Adipose tissue (tissue), 3 donors: ENCODE results near the gene PKP1. TPM values are rescaled to one million over a fixed set of nuclear protein-coding genes. Genes with fewer than 3 reads are reported as not detected.

ENCODE experiments used
- H3K27ac ChIP-seq: one replicate; pipeline ENCODE4 v1.5.1; 2013; ENCODE audit warnings: low read depth, low read length
- WGBS, 3 donors: extraction: QIAGEN DNeasy Blood & Tissue Kit; methylation state at CpG; one replicate each; pipeline ENCODE4 v1.1.7; 2013; 5-methylcytosine and 5-hydroxymethylcytosine counted together
- polyA plus RNA-seq, 3 donors: library from polyadenylated mRNA; stranded (reverse); fragments of 200-250 nt; gene quantifications; one replicate each; pipeline ENCODE4 v1.2.3, GENCODE V29; 2013
- donor health status: healthy with polysubstance abuse.
- donor health status: Bipolar disorder and iron deficiency.
- donor health status: healthy.

Gene PKP1
- polyA plus RNA-seq, 3 donors: 0.64 to 6.5 (median 6.2) TPM

DNA sequence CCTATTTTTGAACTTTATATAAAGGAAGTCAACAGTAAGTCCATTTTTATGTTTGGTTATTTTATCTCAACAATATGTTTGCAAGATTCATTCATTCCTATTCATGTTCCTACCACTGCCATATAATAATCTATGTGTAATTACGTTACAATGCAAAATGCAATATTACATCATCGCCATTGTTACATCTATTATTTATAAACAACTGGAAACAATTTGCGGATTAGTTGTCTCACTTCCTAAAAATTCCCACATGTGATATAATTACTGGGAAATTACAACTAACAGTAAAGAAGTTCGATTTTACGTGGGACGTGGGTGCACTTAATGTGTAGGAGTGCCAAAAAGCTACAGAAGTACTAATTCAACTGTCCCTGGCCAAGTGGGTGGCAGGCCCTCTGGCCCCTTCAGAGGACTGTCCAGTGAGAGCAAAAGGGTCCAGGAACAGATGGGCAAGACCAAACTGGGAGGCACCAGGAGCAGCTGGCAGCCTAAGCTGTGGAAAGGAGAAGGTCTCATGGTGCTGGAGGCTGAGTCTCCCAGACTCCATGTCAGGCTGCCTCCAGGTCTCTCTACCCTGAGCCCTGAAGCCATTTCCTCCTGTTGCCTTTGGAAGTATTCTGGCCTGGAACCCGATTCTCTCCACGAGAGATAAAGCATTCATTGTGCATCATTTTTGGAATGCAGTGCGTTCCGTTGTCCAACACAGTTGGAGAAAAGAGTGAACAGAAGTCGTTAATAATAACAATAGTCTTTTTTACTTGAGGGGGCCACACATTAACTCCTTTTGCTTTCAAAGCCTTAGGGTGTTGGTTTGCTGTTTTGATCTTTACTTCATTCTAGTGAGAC is 51.2 kb downstream of the PKP1 start:
- H3K27ac ChIP-seq: no peak overlapping the region
- 61 to 72% (median 65%) methylated on average over 11 of the region's 11 CpGs for WGBS, 3 donors

DNA sequence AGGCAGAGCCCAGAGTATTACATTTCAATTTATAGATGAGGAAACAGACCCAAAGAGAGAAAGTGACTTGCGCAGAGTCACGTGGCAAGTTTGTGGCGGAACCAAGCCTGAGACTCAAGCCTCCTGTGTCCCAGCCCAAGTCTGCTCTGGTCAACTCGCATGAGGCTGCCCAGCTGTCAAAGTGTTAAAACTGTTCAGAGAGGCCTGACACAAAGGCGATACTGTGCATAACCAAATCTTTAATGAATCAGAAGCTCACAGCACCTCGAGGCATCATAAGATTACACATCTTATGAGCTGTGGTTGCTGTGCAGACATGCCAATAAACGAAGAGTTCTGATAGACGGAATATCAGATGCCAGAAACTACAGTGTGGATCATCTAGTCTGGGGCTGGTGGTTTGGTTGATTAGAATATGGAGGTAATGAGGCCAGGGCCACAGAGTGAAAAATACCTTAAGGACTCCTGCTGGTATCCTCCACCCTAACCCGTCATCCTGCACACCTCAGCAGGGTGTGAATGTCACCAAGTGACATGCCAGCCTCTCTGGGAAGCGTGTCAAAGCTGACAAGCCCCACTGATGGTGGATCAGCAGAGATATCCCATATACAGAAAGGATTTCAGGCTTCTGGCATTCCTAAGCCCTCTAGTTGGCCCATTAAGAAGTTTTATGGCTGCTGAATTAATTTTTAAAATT is 52.0 kb downstream of the PKP1 start:
- no peak overlapping the region for H3K27ac ChIP-seq
- WGBS, 3 donors: 80 to 92% (median 90%) methylated on average over 10 of the region's 10 CpGs

DNA sequence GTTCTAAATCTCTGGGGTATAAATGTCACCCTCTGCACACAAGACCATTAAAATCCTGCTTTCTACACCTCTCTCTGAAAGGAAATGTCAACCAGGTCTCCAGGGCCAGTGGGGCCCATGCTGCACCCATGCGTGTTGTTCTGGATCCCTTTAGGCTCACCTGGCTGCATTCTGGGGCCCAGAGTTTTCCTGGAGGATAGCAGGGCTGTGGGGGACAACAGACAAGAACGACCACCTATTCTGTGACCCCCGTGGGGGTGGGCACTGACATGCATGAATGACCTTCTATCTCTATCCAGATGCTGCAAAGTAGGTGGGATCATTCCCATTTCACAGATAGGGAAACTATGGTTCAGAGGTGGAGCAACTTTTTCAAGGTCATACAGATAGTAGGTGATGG is 52.6 kb downstream of the PKP1 start:
- 70 to 83% (median 76%) methylated on average over 3 of the region's 3 CpGs for WGBS, 3 donors
- no peak overlapping the region for H3K27ac ChIP-seq

DNA sequence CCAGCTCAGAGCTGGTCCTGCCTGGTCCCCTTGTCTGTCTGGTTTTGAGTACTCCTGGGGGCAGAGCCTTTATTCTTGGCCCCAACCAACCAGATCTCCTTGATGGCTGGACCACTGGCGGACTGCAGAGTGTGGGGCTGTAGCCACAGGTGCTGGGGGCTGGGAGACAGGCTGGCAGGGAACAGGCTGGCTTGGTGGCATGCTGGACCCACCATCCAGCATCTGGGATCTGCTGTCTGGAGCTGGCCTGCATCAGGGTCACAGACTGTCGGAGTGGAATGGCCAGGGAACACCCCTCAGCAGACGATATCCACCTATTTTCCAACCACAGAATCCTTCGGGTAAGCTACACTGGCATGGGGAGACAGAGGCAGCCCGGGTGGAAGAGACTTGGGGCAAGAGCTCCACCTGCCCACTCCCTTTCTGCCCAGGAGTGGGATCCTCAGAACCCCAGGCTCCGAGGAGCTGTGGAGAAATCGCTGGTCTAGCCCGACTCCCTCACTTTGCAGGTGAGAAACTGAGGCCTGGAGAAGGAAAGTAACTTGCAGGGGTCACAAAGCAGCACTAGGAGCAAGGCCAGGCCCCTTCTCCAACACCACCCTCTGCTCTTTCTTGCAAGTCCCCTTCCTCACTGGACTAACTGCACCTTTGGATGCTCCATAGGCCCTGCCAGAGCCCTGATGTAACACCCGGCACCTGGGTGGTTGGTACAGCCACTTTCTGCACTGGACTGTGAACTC is 53.6 kb downstream of the PKP1 start:
- no peak overlapping the region for H3K27ac ChIP-seq
- WGBS, 3 donors: 90 to 96% (median 95%) methylated on average over 9 of the region's 9 CpGs

DNA sequence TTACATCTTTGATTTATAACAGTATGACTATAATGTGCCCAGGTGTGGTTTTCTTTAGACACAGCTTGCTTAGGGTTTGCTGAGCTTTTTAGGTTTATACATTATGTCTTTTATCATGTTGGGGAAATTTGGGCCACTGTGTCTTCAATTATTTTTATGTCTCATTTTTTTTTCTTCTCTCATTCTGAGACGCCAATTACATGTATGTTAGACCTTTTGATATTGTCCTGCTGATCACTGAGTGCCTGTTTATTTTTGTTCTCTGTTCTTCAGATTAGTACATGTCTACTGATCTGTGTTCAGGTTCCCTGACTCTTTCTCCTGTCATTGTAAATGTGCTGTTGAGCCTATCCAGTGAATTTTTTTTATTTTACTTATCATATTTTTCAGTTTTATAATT is 58.1 kb downstream of the PKP1 start:
- no peak overlapping the region for H3K27ac ChIP-seq
- WGBS, 3 donors: 73 to 91% (median 83%) methylated on average over 1 of the region's 1 CpG

DNA sequence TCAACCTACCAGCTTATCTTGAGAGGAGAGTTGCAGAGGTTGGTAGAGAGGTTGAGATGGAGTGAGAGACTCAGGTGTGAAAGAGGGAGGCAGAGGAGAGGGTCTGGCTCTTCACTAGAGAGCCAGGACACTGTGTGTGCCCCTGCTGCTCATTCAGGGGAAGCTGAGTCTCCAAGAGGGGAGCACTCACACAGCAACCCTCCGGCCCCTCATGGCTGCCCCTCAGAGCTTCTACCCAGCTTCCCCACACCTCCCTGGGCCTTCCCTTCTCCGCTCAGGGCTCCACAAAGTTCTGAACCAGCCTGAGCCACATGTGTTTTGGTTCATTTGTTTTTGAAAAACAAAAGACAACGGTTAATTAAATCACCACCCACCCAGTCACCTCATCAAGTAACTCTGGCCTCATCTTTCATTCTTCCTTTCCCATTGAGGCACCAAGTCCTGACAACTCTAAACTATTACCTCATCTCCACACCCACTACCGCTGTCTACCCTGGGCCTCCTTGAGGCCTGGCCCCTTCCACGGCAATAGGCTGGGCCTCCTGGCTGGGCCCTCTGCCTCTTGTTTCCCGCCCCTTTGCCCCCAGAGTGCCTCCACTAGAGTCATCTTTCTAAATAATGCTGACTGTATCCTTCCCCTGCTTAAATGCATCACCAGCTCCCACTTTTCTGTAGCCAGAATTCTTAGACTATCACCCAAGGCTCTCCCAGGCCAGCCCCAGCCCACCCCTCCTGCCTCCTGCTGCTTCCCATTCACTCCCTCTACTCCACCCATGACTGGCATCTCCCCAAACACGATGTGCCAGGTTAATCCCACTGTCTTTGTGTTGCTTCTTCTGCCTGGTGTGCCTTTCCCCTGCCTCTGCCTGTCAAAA is 61.1 kb downstream of the PKP1 start:
- 78 to 83% (median 79%) methylated on average over 7 of the region's 7 CpGs for WGBS, 3 donors

DNA sequence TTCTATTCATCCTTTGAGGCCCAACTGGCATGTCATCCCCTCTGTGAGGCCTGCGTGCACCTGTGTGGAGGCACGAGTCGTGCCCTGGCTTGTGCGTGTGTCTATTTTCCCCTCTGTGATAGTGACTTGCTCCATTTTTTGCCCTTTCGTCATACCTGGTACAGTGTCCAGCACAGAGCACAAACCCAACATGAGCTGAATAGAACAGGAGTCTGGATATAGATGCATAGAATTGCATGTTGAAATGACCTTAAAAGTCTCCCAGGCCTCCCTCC is 61.7 kb downstream of the PKP1 start:
- 91 to 99% (median 92%) methylated on average over 5 of the region's 5 CpGs for WGBS, 3 donors
- H3K27ac ChIP-seq: no peak overlapping the region

More for the DNA sequence above, 61.1 kb downstream of the PKP1 start:
- H3K27ac ChIP-seq: no peak overlapping the region

DNA sequence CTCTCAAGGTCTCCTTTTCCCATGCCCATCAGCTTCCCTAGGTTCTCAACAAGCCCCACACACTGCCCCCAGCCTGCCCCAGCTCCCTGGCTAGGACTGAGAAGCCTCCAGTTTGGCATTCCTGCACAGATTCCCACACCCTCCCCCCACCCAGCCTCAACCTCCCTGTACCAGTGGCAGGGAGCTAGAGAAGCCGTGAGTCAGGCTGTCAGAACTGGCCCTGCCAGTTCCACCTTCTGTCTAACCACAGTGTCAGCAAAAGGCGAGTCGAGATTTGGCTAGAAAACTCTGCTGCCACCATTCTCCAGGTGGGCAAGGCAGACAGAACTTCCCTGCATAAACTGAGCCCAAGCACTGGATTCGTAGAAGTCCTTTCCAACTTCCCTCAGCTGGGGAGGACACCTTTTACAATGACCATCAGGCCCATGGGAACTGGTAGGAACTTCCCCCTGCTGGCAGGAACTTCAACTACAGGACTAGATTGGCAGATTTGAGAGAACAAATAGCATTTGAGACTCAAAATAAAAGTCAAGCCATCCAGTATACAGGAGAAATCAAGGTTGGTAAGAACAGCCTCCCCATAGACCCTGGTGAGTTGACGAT is 63.1 kb downstream of the PKP1 start:
- 54 to 62% (median 55%) methylated on average over 5 of the region's 5 CpGs for WGBS, 3 donors
- no peak overlapping the region for H3K27ac ChIP-seq

DNA sequence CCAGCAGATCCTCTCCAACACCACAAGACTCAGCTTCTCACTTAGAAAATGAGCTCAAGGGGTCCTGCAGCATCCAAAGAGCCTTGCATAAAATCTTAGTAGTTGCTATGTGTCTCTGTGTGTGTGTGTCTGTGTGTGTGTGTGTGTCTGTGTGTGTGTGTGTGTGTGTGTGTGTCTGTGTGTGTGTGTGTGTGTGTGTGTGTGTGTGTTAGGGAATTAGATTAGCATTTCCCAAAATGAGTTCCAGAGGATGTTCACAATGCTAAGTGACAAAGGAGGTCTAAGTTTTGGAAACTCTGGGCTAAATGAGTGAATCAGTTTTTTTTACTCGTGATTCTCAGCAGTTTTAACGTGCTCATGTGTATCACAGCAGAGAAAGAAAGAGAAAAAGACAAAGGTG is 63.7 kb downstream of the PKP1 start:
- 14 to 49% (median 34%) methylated on average over 2 of the region's 2 CpGs for WGBS, 3 donors
- H3K27ac ChIP-seq: no peak overlapping the region

DNA sequence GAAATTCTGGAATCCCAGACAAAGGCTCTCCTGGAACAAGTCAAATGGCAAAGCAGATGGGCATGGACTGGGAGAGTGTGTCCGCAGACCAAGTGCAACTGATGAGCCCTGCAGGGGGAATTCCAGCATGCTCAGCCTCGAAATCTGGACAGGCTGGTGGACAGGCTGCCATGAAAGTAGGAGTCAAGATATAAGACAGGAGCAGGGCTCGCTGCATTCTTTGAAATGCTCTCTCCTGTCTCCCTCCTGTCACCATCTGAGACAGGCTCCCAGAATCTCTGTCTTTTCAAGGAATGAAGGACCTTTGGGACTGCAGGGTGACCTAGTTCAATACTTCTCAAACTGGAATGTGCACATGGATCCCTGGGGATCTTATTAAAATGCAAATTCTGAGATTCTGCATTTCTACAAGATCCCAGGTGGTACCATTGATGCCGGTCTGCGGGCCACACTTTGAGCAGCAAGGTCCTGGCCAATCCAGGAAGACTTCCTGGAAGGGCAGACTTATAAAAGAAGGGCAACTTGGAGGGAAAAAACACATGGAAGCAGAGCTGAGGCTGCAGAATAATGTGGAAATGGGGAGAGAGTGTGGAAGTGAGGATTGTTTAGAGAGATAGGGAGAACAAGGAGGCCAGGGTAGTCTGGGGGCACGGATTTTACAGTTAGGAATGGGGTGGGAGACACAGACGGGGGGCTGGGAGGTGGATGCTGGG is 64.3 kb downstream of the PKP1 start:
- WGBS, 3 donors: 23 to 40% (median 32%) methylated on average over 7 of the region's 7 CpGs
- H3K27ac ChIP-seq: no peak overlapping the region

DNA sequence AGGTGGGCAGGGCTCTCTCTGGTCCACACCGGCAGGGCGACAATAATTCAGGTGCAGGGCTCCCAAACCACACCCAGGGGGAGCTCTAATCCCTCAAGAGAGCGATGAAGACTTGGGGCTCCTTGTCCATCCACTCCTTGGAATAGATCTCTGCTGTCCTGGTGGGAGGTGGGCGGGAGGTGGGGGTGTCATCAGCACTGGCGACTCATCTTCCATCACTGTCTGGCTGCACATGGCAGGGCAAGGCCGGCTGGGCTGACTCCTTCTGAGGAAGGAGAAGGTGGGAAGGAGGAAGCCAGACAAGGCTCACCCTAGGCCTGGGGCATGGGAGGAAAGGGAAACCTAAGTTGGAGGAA is 64.9 kb downstream of the PKP1 start:
- WGBS, 3 donors: 14 to 22% (median 19%) methylated on average over 6 of the region's 6 CpGs
- H3K27ac ChIP-seq: no peak overlapping the region

DNA sequence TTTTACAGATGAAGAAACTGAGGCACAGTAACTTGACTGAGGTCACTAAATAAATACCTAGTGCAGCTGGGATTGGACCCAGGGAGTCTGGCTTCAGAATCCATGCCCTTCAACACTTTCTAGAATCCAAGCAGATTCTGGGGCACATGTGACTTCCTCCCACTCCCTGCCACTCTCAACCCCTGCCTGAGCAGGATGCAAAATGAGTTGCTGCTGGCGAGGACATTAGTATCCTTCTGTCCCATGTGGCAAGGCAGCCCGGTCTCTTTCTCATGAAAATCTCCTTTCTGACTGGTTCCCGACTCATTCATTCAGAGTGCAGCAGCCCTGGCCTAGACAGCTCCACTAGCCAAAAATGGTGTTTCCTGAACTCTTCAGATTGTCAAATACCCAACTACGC is 65.8 kb downstream of the PKP1 start:
- 65 to 77% (median 68%) methylated on average over 4 of the region's 4 CpGs for WGBS, 3 donors
- H3K27ac ChIP-seq: no peak overlapping the region

DNA sequence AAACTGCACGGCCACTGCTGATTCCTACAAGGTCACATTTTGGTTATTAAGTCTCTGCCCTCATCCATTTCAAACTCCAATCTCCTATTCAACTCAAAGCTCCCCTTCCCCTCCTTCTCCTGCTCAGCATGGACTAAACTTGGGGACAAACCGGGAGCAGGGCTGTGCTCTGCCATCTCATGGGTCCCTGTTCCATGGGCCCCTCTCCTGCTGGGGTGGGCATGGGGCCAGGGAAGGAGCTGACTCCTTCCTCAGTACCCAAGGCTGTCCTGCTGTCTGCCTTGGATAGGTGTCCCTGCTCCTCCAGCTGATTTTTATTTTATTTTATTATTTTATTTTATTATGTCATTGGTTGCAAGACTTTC is 67.0 kb downstream of the PKP1 start:
- H3K27ac ChIP-seq: no peak overlapping the region
- WGBS, 3 donors: 52 to 90% (median 75%) methylated on average over 2 of the region's 2 CpGs

DNA sequence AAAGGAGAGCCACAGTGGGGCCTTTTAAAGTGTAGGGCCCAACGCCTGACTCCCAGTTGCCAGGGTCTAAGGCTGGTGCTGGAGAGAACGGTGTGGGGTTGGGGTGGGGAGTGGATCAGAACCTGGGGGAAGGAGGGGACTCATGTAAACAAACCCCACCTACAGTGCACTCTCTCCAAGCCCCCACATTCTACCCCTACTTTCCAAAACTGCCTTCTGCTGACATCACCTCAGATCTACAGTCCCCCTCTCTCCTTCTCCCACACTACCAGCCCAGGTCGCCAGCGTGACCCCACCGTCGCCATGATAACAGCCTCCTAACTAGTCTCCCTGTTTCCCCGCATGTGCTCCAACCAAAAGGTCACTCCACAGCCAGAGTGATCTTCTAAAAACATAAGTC is 67.6 kb downstream of the PKP1 start:
- WGBS, 3 donors: 72 to 90% (median 86%) methylated on average over 7 of the region's 7 CpGs
- H3K27ac ChIP-seq: no peak overlapping the region

DNA sequence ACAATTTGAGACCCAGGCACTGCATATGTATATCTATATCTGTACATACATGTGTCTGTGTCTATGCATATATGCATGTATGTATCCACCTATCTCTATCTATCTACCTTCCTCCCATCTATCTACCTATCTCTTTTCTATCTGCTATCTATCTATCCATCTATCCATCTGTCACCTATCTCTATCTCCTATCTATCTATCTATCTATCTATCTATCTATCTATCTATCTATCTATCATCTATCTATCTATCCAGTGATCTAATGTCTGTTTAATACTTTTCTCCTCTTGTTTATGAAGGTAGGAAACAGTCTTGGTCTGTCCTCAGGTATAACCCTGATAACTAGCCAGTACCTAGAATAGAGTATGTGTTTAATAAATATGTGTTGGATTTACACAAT is 68.3 kb downstream of the PKP1 start:
- H3K27ac ChIP-seq: no peak overlapping the region

DNA sequence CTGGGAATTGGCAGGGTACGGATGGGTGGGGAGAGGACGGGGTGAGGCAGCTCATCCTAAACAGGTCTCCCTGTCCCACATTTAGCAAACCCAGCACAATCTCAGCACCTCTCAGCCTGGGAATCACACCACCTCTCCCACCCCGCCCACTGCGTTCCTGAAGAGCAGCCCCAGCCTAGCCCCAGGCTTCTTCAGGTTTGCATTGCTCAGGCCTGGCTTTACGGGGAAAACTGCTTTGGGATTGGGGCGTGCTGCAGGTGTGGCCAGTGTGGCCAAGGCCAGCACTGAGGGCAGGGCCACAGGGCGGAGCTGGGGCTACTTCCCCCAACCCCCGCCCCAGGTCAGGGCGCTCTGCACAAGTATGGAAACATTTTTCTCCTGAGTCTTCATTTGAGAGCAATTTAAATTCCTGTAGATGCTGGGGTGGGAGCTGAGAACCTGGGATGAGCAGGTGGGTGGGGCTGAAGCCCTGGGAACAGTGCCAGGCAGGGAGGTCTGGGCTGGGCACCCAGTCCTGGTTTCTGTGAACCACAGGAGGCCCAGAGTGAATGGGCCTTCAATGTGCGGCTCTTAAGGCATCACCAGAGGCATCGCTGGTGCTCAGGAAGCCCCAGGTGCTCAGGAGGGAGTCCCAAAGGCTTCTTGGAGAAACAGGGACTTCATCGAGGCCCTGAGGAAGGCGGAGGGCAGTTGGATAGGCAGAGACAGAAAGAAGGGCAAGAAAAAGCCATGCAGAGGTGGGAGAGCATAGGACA is 70.1 kb downstream of the PKP1 start:
- 79 to 83% (median 83%) methylated on average over 13 of the region's 13 CpGs for WGBS, 3 donors
- no peak overlapping the region for H3K27ac ChIP-seq
